HL-60/S4 treated with phorbol 12-myristate 13-acetate at 8.2 ng/mL for 4 days and 3 days (cell line): ENCODE data around the gene IGFBP2.

ENCODE experiments used
- in situ Hi-C: fragments of 300-500 bp; cut with MboI; formaldehyde crosslinking; loops from 2 replicates; pipeline ENCODE4 v1.15.0; 2022; ENCODE audit warnings: low sequenced_read_pairs

IGFBP2 gene

GRCh38 chr2:216615298-216616082 is 17.7 kb upstream of the IGFBP2 start:
- in situ Hi-C loops: no loop called here

GRCh38 chr2:216616083-216616678 is 17.0 kb upstream of the IGFBP2 start:
- in situ Hi-C loops: no loop called here

- in situ Hi-C loops: no loop called here
These were observed 15.9 kb upstream of the IGFBP2 start for GRCh38 chr2:216617159-216617815.

- in situ Hi-C loops: no loop called here
These were observed 14.4 kb upstream of the IGFBP2 start for GRCh38 chr2:216618785-216619184.

GRCh38 chr2:216619411-216620393 is 13.5 kb upstream of the IGFBP2 start:
- in situ Hi-C loops: no loop called here

- in situ Hi-C loops: no loop called here
These were observed 12.4 kb upstream of the IGFBP2 start for GRCh38 chr2:216620786-216621185.

GRCh38 chr2:216621292-216621691 is 11.9 kb upstream of the IGFBP2 start:
- in situ Hi-C loops: no loop called here

GRCh38 chr2:216622526-216622925 is 10.7 kb upstream of the IGFBP2 start:
- in situ Hi-C loops: no loop called here

GRCh38 chr2:216624251-216624650 is 9.0 kb upstream of the IGFBP2 start:
- in situ Hi-C loops: no loop called here

GRCh38 chr2:216626168-216626874 is 6.9 kb upstream of the IGFBP2 start:
- in situ Hi-C loops: no loop called here

GRCh38 chr2:216626875-216627245 is 6.4 kb upstream of the IGFBP2 start:
- in situ Hi-C loops: no loop called here

- in situ Hi-C loops: no loop called here
These were observed 3.4 kb upstream of the IGFBP2 start for GRCh38 chr2:216629784-216630183.

- in situ Hi-C loops: no loop called here
These were observed 771 bp upstream of the IGFBP2 start for GRCh38 chr2:216632346-216632951.

- in situ Hi-C loops: no loop called here
These were observed 573 bp downstream of the IGFBP2 start for GRCh38 chr2:216633616-216634369.

- in situ Hi-C loops: no loop called here
These were observed 1.3 kb downstream of the IGFBP2 start for GRCh38 chr2:216634370-216635148.

GRCh38 chr2:216635171-216635570 is 2.0 kb downstream of the IGFBP2 start:
- in situ Hi-C loops: no loop called here

GRCh38 chr2:216635701-216636550 is 2.7 kb downstream of the IGFBP2 start:
- in situ Hi-C loops: no loop called here
